AG04450 (cell line): ENCODE measurements around the gene KIDINS220. TPM values are rescaled to one million over a fixed set of nuclear protein-coding genes. Genes with fewer than 3 reads are reported as not detected.

Source experiments
- CTCF ChIA-PET: fragments of 300-600, 350-600 bp; formaldehyde crosslinking; extraction: SDS; loops from one replicate; lab custom pipeline; 2022; ENCODE audit warnings: antibody characterized with exemption, inconsistent platforms; lab: Charles Lee
- POLR2A ChIA-PET: fragments of 350-600 bp; formaldehyde crosslinking; extraction: SDS; loops from one replicate; lab custom pipeline; 2021; ENCODE audit warnings: antibody characterized with exemption, inconsistent platforms; lab: Yijun Ruan, JAX
- DNase-seq: peaks from one replicate; pipeline ENCODE4 v3.0.0-alpha.2; 2011; ENCODE audit warnings: low read depth, low spot score
- H3K27ac ChIP-seq: one replicate; pipeline ENCODE4 v1.5.1; 2012; ENCODE audit warnings: low read depth, low read length, control low read depth
- H3K27me3 ChIP-seq: one replicate; pipeline ENCODE4 v1.6.0; 2012; ENCODE audit warnings: low read length; ENCODE audit not compliant: control insufficient read depth, insufficient read depth
- H3K4me3 ChIP-seq: 2 replicates; pipeline ENCODE4 v1.5.1; 2011; ENCODE audit warnings: mild to moderate bottlenecking, low read depth, low read length, control low read depth
- H3K9me3 ChIP-seq: 2 replicates; pipeline ENCODE4 v1.5.1; 2012; ENCODE audit warnings: low read length; ENCODE audit not compliant: control insufficient read depth, insufficient read depth
- CTCF ChIP-seq: IDR thresholded peaks from 2 replicates; pipeline ENCODE4 v1.5.1; 2011; ENCODE audit warnings: low read depth, low read length, control low read depth, inconsistent platforms
- polyA plus RNA-seq: library from polyadenylated mRNA; depleted of rRNA; stranded (reverse); fragments of >200 nt; gene quantifications from 2 replicates; pipeline ENCODE4 v1.2.3, GENCODE V29; 2011

Gene KIDINS220
- polyA plus RNA-seq, 1 experiment: 64.7 TPM

DNA sequence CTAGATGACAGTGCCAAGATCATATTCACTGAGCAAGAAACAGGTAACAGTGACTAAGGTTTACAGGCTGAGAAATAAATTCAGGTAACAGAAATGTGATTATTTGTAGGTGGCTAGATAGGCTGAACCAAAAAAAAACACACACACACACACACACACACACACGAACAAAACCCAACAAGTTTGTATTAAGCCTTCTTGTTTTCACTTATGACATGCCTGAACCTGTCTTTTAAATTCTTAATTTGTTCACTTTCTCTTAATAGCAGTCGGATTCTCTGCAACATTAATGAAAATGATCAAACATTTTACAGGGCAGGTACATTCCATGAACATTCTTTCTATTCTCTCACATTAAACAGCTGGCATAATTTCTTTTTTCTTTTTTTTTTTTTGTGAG lies 18.8 kb upstream of the KIDINS220 start:
- CTCF ChIA-PET: no interaction called here
- POLR2A ChIA-PET: no interaction called here
- TF ChIP-seq CTCF: no peak

GRCh38 chr2:8855010-8855409 lies 17.6 kb upstream of the KIDINS220 start:
- Histone ChIP-seq H3K9me3 (no peaks in the 10 kb centered on the region), H3K27ac (no peak overlapping the region), H3K4me3 (no peak overlapping the region), H3K27me3 (no peaks in the 10 kb centered on the region)
- TF ChIP-seq CTCF: no peak
- ChIA-PET CTCF (interaction anchor here (1.0 to 1.6 kb wide), 2 partner anchors 9 to 19 kb away, joined by 4 to 6 read pairs; no protein-coding TSS in a partner anchor), POLR2A (no interaction called here)
- DNase-seq: no peak

More for the DNA sequence above, 18.8 kb upstream of the KIDINS220 start:
- Histone ChIP-seq H3K27me3 (no peaks in the 10 kb centered on the region), H3K4me3 (no peak overlapping the region), H3K9me3 (no peaks in the 10 kb centered on the region), H3K27ac (no peak overlapping the region)
- DNase-seq: no peak

DNA sequence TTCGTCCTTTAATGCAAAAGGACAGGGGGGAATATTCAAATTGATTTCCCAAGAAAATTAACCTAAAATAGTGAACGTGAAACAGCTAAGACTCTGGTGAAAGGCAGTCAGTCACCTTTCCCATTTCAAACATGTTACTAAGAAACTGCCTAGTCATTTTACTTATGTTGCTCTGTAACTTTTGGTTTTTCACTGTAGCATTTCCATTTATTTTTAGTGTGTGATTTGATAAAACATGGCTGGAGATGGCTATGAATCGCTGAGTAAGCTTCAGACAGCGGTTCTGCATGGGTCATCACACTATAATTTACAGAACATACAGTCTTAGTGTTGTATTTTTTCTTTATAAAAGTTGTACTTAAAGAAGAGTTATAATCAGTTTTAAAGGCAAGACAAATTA lies 16.0 kb upstream of the KIDINS220 start:
- DNase-seq: no peak
- ChIA-PET POLR2A (no interaction called here), CTCF (no interaction called here)
- no peak for TF ChIP-seq CTCF
- H3K27ac ChIP-seq: no peak overlapping the region
- no peak overlapping the region for H3K4me3 ChIP-seq
- H3K9me3 ChIP-seq: no peaks in the 10 kb centered on the region
- H3K27me3 ChIP-seq: no peaks in the 10 kb centered on the region

GRCh38 chr2:8851811-8852560 lies 14.6 kb upstream of the KIDINS220 start:
- CTCF ChIA-PET: interaction anchor here (0.9 kb wide), 1 partner anchor 21 kb away, joined by 4 read pairs; no protein-coding TSS in a partner anchor
- POLR2A ChIA-PET: no interaction called here
- Histone ChIP-seq H3K27me3 (no peaks in the 10 kb centered on the region), H3K27ac (no peak overlapping the region), H3K9me3 (no peaks in the 10 kb centered on the region), H3K4me3 (no peak overlapping the region)
- no peak for DNase-seq
- TF ChIP-seq CTCF: no peak

GRCh38 chr2:8850845-8851487 lies 13.6 kb upstream of the KIDINS220 start:
- CTCF ChIA-PET: interaction anchor here (0.9 kb wide), 1 partner anchor 22 kb away, joined by 4 read pairs; no protein-coding TSS in a partner anchor
- no peaks in the 10 kb centered on the region for H3K27me3 ChIP-seq
- POLR2A ChIA-PET: no interaction called here
- DNase-seq: no peak
- H3K27ac ChIP-seq: no peak overlapping the region
- no peaks in the 10 kb centered on the region for H3K9me3 ChIP-seq
- TF ChIP-seq CTCF: no peak
- no peak overlapping the region for H3K4me3 ChIP-seq
